K562 (cell line): ENCODE measurements around the gene PWWP2A. TPM values are rescaled to one million over a fixed set of nuclear protein-coding genes. Genes with fewer than 3 reads are reported as not detected.
A peak's percentile ranks its signal among the peaks of the same experiment; 100 is the strongest.

Experiments used
- AFF1 ChIP-seq, 2 experiments: fragments of 450-650 bp; IDR thresholded peaks; 2 replicates each; pipeline ENCODE4 v1.6.1; 2018; ENCODE audit warnings: mild to moderate bottlenecking in 2 of 2, low read depth in 1 of 2; ENCODE audit not compliant: partially characterized antibody in 2 of 2
- CREB3L1 ChIP-seq: fragments of 450-650 bp; IDR thresholded peaks from 2 replicates; pipeline ENCODE4 v1.6.1; 2014; ENCODE audit warnings: low read depth, mild to moderate bottlenecking, moderate library complexity, borderline replicate concordance
- JUND ChIP-seq, 2 experiments: IDR thresholded peaks; 2 replicates in 1 of 2; 3 replicates in 1 of 2; pipeline ENCODE4 v1.6.1; 2011; ENCODE audit warnings: borderline replicate concordance in 2 of 2, low read depth in 2 of 2, low read length in 2 of 2, improper control_type of control experiment in 1 of 2, missing biosample characterization in 1 of 2, missing genetic modification characterization in 1 of 2, missing genetic modification reagents in 1 of 2
- MEIS2 ChIP-seq: fragments of 450-650 bp; IDR thresholded peaks from 2 replicates; pipeline ENCODE4 v1.6.1; 2014; ENCODE audit warnings: mild to moderate bottlenecking; ENCODE audit not compliant: partially characterized antibody
- SMAD3 ChIP-seq: fragments of 450-650 bp; formaldehyde crosslinking; conservative IDR thresholded peaks from 2 replicates; pipeline ENCODE4 v1.4.0; 2020; ENCODE audit warnings: mild to moderate bottlenecking
- TAF1 ChIP-seq: IDR thresholded peaks from 2 replicates; pipeline ENCODE4 v1.6.1; 2011; ENCODE audit warnings: mild to moderate bottlenecking, low read length, moderate library complexity; ENCODE audit not compliant: insufficient read depth, control insufficient read depth, severe bottlenecking; ENCODE audit errors: extremely low read depth
- TAF9B ChIP-seq: fragments of 450-650 bp; IDR thresholded peaks from 2 replicates; pipeline ENCODE4 v1.6.1; 2018; ENCODE audit warnings: mild to moderate bottlenecking; ENCODE audit not compliant: partially characterized antibody
- TBP ChIP-seq: optimal IDR thresholded peaks from 2 replicates; pipeline ENCODE3; 2011; ENCODE audit warnings: low read depth, low read length, improper control_type of control experiment
- YY1 ChIP-seq, 3 experiments: IDR thresholded peaks; 2 replicates each; pipeline ENCODE4 v1.6.1; 2011; ENCODE audit warnings: low read length in 2 of 3, mild to moderate bottlenecking in 2 of 3, moderate library complexity in 2 of 3, borderline replicate concordance in 1 of 3, control low read depth in 1 of 3, low read depth in 1 of 3; ENCODE audit not compliant: insufficient read depth in 3 of 3, insufficient replicate concordance in 2 of 3, control insufficient read depth in 1 of 3, insufficient read length in 1 of 3; ENCODE audit errors: extremely low read depth in 1 of 3
- ZFX ChIP-seq: sonication (generic); formaldehyde crosslinking; IDR thresholded peaks from 2 replicates; pipeline ENCODE4 v1.8.0; 2022; ENCODE audit warnings: mild to moderate bottlenecking, missing genetic modification reagents, moderate library complexity
- ZNF239 ChIP-seq: fragments of 250-450 bp; sonication (Bioruptor Pico); IDR thresholded peaks from 2 replicates; pipeline ENCODE4 v1.4.0; 2020; ENCODE audit warnings: mild to moderate bottlenecking
- ZNF41 ChIP-seq: fragments of 250-450 bp; sonication (Bioruptor Pico); conservative IDR thresholded peaks from 2 replicates; pipeline ENCODE4 v1.4.0; 2020; ENCODE audit warnings: mild to moderate bottlenecking
- polyA plus RNA-seq, 8 experiments: library from polyadenylated mRNA; depleted of rRNA in 4 of 8; stranded (reverse) in 5 of 8; unstranded in 3 of 8; fragments of >200 nt; fragmentation: Nextera tagmentation in 2 of 8; fragmentation: Illumina TruSeq in 1 of 8; extraction: Ambion mirVana in 2 of 8; extraction: Trizol in 1 of 8; gene quantifications; 2 replicates each; pipeline versions ENCODE4 v1.2.1 to v1.2.3, GENCODE V29; 2011 to 2014; ENCODE audit warnings: inconsistent platforms in 1 of 8, missing spikeins in 1 of 8
- total RNA-seq, 7 experiments: library from RNA; depleted of rRNA in 6 of 7; stranded (reverse); fragments of >200 nt in 6 of 7; fragmentation: Illumina TruSeq in 2 of 7; extraction: Trizol in 2 of 7; gene quantifications; 2 replicates each; pipeline versions ENCODE4 v1.2.1 to v1.2.3, GENCODE V29; 2011 to 2021; ENCODE audit warnings: low replicate concordance in 1 of 7
- TF ChIP-seq, protein P1 (sequence below): sonication (generic); formaldehyde crosslinking; IDR thresholded peaks from 2 replicates; pipeline ENCODE4 v1.8.0; 2023; ENCODE audit warnings: mild to moderate bottlenecking, missing genetic modification reagents
- TF ChIP-seq, protein P2 (sequence below): fragments of 250-450 bp; sonication (Bioruptor Pico); IDR thresholded peaks from 2 replicates; pipeline ENCODE4 v1.5.0; 2021

Gene PWWP2A
- total and polyA plus RNA-seq, 9 of the 15 experiments (the other 6 are each of a cell fraction or from before 2014, with no cell fraction given) = 2.7 to 26.3 (median 14.6) TPM

DNA sequence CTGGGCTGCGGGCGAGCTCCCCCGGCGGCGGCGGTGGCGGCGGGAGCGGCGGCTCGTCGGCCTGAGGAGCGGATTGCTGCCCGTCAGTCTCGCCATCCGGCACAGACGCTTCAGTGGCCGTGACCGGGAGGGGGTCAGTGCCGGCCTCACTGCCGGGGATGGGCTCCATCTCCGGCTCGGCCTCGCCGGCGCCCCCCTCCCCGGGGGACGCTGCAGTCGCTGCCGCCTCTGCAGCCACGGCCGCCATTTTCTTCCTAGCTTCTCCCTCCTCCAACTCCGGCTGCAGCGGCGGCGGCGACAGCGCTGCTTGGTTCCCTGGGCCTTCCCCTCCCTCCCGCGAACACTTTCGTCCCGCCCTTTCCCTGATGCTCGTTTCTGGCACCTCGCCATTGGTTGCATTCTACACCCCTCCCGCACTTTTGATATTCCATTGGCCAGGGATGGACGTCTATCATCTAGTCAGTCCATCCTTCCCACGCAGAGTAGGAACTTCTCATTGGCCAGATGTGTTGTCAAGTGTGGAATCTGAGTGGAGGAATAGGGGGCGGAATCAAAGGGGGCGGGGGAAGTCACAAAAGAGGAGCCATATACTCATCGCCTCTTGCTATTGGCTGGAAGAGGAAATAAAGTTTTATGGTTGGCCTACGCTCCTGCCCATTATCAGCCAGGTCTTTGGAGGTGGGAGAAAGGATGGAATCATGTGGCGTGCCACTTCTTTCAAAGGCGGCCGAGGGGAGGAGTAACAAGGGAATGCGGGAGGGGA, at the start of gene PWWP2A (continued):
- TF ChIP-seq TAF9B (peak; percentile 81), ZNF239 (no peak), SMAD3 (CRISPR knock-in tag) (no peak; the same call in 1 of the 2 replicates), CREB3L1 (0 out of 2 replicates have a peak, but pooled peaks have one; percentile 16), AFF1 (IDR thresholded peaks at IDR 0.05; ENCODE audit: low read depth in 1 of 2, partially characterized antibody in 2 of 2) (no peak), MEIS2 (peak; percentile 62), ZFX (peak; percentile 88), TAF1 (peak; percentile 90), YY1 (IDR thresholded peaks at IDR 0.05; ENCODE audit: borderline replicate concordance in 1 of 3, control insufficient read depth in 1 of 3, extremely low read depth in 1 of 3, insufficient read depth in 3 of 3, insufficient read length in 1 of 3, insufficient replicate concordance in 2 of 3, low read depth in 1 of 3, low read length in 2 of 3) (peak; percentile 80 to 95 (median 92)), ZNF41 (CRISPR knock-in tag) (no peak), TBP (peak; percentile 80), JUND (IDR thresholded peaks at IDR 0.05; ENCODE audit: borderline replicate concordance, low read depth, low read length) (no peak; the same call in 1 of the 2 replicates), JUND (tag; IDR thresholded peaks at IDR 0.05; ENCODE audit: borderline replicate concordance, low read depth, low read length) (peak; percentile 25; the same call in 1 of the 3 replicates)
- TF ChIP-seq, protein P1, sequence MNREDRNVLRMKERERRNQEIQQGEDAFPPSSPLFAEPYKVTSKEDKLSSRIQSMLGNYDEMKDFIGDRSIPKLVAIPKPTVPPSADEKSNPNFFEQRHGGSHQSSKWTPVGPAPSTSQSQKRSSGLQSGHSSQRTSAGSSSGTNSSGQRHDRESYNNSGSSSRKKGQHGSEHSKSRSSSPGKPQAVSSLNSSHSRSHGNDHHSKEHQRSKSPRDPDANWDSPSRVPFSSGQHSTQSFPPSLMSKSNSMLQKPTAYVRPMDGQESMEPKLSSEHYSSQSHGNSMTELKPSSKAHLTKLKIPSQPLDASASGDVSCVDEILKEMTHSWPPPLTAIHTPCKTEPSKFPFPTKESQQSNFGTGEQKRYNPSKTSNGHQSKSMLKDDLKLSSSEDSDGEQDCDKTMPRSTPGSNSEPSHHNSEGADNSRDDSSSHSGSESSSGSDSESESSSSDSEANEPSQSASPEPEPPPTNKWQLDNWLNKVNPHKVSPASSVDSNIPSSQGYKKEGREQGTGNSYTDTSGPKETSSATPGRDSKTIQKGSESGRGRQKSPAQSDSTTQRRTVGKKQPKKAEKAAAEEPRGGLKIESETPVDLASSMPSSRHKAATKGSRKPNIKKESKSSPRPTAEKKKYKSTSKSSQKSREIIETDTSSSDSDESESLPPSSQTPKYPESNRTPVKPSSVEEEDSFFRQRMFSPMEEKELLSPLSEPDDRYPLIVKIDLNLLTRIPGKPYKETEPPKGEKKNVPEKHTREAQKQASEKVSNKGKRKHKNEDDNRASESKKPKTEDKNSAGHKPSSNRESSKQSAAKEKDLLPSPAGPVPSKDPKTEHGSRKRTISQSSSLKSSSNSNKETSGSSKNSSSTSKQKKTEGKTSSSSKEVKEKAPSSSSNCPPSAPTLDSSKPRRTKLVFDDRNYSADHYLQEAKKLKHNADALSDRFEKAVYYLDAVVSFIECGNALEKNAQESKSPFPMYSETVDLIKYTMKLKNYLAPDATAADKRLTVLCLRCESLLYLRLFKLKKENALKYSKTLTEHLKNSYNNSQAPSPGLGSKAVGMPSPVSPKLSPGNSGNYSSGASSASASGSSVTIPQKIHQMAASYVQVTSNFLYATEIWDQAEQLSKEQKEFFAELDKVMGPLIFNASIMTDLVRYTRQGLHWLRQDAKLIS (CRISPR knock-in tag) = peak; percentile 61; the same call in 1 of the 2 replicates
- TF ChIP-seq, protein P2, sequence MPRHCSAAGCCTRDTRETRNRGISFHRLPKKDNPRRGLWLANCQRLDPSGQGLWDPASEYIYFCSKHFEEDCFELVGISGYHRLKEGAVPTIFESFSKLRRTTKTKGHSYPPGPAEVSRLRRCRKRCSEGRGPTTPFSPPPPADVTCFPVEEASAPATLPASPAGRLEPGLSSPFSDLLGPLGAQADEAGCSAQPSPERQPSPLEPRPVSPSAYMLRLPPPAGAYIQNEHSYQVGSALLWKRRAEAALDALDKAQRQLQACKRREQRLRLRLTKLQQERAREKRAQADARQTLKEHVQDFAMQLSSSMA = 0 out of 2 replicates have a peak, but pooled peaks have one; percentile 51
